ENCODE measurements around the gene GET4. TPM values are rescaled to one million over a fixed set of nuclear protein-coding genes. Genes with fewer than 3 reads are reported as not detected.

GET4 gene
- total RNA-seq, 1 experiment from 2014 or later, result 96.7 TPM

DNA sequence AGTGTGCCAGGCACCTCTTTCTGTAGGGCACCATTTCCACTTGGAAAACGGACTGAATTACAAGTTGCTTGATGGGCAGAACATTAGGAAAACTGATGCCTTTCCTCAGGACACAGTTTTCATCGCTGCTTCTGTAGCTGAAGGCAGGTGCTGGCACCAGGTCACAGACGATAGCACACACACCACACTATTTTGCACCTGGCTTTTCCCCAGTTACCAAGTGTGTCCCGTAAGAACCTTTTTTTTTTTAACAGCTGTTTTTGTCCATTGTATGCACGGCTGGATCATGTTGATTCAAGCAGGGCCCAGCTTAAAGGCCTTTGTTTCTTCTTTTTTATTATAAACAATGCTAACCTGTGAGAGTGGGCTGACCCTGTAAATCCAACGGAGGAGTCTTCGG, 1.3 kb upstream of the GET4 start:
- Histone ChIP-seq H3K36me3 (ENCODE audit: low read depth, low read length) (peaks cover 8% of the 10 kb centered on the region; the same call in 1 of the 2 replicates), H2AFZ (ENCODE audit: low read length) (no peak overlapping the region), H3K9me2 (replicated peaks; ENCODE audit: low read length) (no peaks in the 10 kb centered on the region), H3K79me2 (ENCODE audit: low read length) (peaks cover 32% of the 10 kb centered on the region), H3K4me1 (ENCODE audit: insufficient read depth, low read length) (peaks cover 28% of the 10 kb centered on the region), H3F3A (ENCODE audit: low read length, unreplicated experiment) (peaks cover 6% of the 10 kb centered on the region), H3K4me3 (ENCODE audit: low read length) (no peak overlapping the region), H3K9ac (ENCODE audit: low read length) (no peak overlapping the region), H3K9me3 (ENCODE audit: low read length) (no peaks in the 10 kb centered on the region), H4K20me1 (ENCODE audit: low read length) (peaks cover 14% of the 10 kb centered on the region; the same call in 1 of the 2 replicates), H3K27ac (ENCODE audit: low read length) (no peak overlapping the region), H3K4me2 (ENCODE audit: low read length) (no peak overlapping the region), H3K27me3 (ENCODE audit: low read length) (no peaks in the 10 kb centered on the region)
- intact Hi-C loops (cut with micrococcal nuclease), result loop anchor here (10.0 kb wide), 1 partner anchor 350 kb away; no protein-coding TSS in a partner anchor
- TF ChIP-seq EZH2 (IDR thresholded peaks at IDR 0.05; ENCODE audit: low read length, unreplicated experiment), result no peak
- TF ChIP-seq, protein P1, sequence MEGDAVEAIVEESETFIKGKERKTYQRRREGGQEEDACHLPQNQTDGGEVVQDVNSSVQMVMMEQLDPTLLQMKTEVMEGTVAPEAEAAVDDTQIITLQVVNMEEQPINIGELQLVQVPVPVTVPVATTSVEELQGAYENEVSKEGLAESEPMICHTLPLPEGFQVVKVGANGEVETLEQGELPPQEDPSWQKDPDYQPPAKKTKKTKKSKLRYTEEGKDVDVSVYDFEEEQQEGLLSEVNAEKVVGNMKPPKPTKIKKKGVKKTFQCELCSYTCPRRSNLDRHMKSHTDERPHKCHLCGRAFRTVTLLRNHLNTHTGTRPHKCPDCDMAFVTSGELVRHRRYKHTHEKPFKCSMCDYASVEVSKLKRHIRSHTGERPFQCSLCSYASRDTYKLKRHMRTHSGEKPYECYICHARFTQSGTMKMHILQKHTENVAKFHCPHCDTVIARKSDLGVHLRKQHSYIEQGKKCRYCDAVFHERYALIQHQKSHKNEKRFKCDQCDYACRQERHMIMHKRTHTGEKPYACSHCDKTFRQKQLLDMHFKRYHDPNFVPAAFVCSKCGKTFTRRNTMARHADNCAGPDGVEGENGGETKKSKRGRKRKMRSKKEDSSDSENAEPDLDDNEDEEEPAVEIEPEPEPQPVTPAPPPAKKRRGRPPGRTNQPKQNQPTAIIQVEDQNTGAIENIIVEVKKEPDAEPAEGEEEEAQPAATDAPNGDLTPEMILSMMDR (conservative IDR thresholded peaks at IDR 0.05; ENCODE audit: low read depth, low read length), result no peak
- no peak for TF ChIP-seq EZH2phosphoT487 (IDR thresholded peaks at IDR 0.05; ENCODE audit: borderline replicate concordance, low read length)
- CTCF ChIA-PET, result no interaction called here
- ATAC-seq, result no peak
- POLR2A ChIA-PET (ENCODE audit: unreplicated experiment), result no interaction called here
- no peak for DNase-seq
- BruUV-seq (replicated peaks), result no TSS peak

DNA sequence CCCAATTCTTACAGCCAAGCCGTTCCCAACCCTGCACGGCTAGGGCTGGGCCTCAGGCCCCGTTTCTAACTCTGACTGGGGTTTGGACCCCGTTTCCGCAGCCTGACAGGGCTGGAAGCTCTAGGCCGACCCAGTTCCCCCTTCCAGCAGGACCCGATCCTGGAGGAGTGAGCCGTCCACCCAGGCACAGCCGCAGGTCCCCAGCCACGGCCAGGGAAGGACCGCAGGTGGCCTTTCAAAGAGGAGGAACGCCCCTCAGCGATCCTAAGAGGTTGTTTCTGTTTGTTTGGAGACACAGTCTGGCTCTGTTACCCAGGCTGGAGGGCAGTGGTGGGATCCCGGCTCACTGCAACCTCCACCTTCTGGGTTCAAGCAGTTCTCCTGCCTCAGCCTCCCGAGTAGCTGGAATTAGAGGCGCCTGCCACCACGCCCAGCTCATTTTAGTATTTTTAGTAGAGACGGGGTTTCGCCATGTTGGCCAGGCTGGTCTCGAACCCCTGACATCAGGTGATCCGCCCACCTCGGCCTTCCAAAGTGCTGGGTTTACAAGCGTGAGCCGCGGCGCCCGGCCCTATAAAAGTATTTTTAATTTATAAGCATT, 778 bp upstream of the GET4 start:
- ChIA-PET POLR2A (ENCODE audit: unreplicated experiment) (interaction anchor here (0.6 to 1.0 kb wide), 2 partner anchors 12 to 62 kb away, joined by 4 read pairs; no protein-coding TSS in a partner anchor), CTCF (no interaction called here)
- H3K9ac ChIP-seq (ENCODE audit: low read length), result peak overlapping the region; percentile 41
- H3K4me2 ChIP-seq (ENCODE audit: low read length), result peak overlapping the region; percentile 39
- peak overlapping the region; percentile 30 for H3K27ac ChIP-seq (ENCODE audit: low read length)
- H3K4me3 ChIP-seq (ENCODE audit: low read length), result no peak overlapping the region; the same call in 1 of the 2 replicates
- ATAC-seq (no peak), DNase-seq (no peak)
- H3K9me3 ChIP-seq (ENCODE audit: low read length), result no peaks in the 10 kb centered on the region
- peaks cover 28% of the 10 kb centered on the region for H3K4me1 ChIP-seq (ENCODE audit: insufficient read depth, low read length)
- H4K20me1 ChIP-seq (ENCODE audit: low read length), result peaks cover 14% of the 10 kb centered on the region; the same call in 1 of the 2 replicates
- H3K79me2 ChIP-seq (ENCODE audit: low read length), result peaks cover 37% of the 10 kb centered on the region
- intact Hi-C loops (cut with micrococcal nuclease), result loop anchor here (10.0 kb wide), 1 partner anchor 351 kb away; no protein-coding TSS in a partner anchor
- BruUV-seq (replicated peaks), result TSS peak; percentile 91
- peaks cover 6% of the 10 kb centered on the region for H3F3A ChIP-seq (ENCODE audit: low read length, unreplicated experiment)
- H3K36me3 ChIP-seq (ENCODE audit: low read depth, low read length), result peaks cover 8% of the 10 kb centered on the region; the same call in 1 of the 2 replicates
- TF ChIP-seq EZH2 (IDR thresholded peaks at IDR 0.05; ENCODE audit: low read length, unreplicated experiment) (no peak), EZH2phosphoT487 (IDR thresholded peaks at IDR 0.05; ENCODE audit: borderline replicate concordance, low read length) (no peak)
- TF ChIP-seq, protein P1 (conservative IDR thresholded peaks at IDR 0.05; ENCODE audit: low read depth, low read length), result no peak
- H2AFZ ChIP-seq (ENCODE audit: low read length), result peak overlapping the region; percentile 9; the same call in 1 of the 2 replicates
- no peaks in the 10 kb centered on the region for H3K27me3 ChIP-seq (ENCODE audit: low read length)
- no peaks in the 10 kb centered on the region for H3K9me2 ChIP-seq (replicated peaks; ENCODE audit: low read length)

DNA sequence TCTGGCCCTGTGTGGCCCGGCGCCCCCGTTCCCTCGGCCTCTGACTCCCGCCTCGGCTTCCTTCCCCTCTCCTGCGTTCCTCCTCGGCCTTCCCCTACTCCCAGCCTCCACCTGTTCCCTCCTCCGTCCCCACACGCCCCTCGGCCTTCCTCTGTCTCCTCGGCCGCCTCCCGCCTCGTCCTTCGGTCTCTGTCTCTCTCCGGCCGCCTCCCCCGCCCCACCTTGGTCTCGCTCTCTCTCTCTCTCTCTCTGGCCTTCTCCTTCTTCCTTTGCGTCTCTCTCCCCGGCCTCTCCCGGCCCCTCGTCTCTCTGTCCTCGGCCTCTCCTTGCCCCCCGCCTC, 588 bp downstream of the GET4 start:
- POLR2A ChIA-PET (ENCODE audit: unreplicated experiment), result no interaction called here
- H2AFZ ChIP-seq (ENCODE audit: low read length), result no peak overlapping the region
- H3K4me1 ChIP-seq (ENCODE audit: insufficient read depth, low read length), result peaks cover 28% of the 10 kb centered on the region
- no peaks in the 10 kb centered on the region for H3K9me2 ChIP-seq (replicated peaks; ENCODE audit: low read length)
- no TSS peak for BruUV-seq (replicated peaks)
- H3K4me2 ChIP-seq (ENCODE audit: low read length), result peak overlapping the region; percentile 100
- intact Hi-C loops (cut with micrococcal nuclease), result loop anchor here (10.0 kb wide), 1 partner anchor 352 kb away; no protein-coding TSS in a partner anchor
- CTCF ChIA-PET, result no interaction called here
- ATAC-seq, result peak; percentile 35
- H3K9me3 ChIP-seq (ENCODE audit: low read length), result no peaks in the 10 kb centered on the region
- peak; percentile 26 for DNase-seq
- peaks cover 51% of the 10 kb centered on the region for H3K79me2 ChIP-seq (ENCODE audit: low read length)
- peaks cover 20% of the 10 kb centered on the region; the same call in 1 of the 2 replicates for H4K20me1 ChIP-seq (ENCODE audit: low read length)
- peak overlapping the region; percentile 88 for H3K9ac ChIP-seq (ENCODE audit: low read length)
- H3F3A ChIP-seq (ENCODE audit: low read length, unreplicated experiment), result peaks cover 6% of the 10 kb centered on the region
- H3K4me3 ChIP-seq (ENCODE audit: low read length), result peak overlapping the region; percentile 97
- H3K27me3 ChIP-seq (ENCODE audit: low read length), result no peaks in the 10 kb centered on the region
- H3K36me3 ChIP-seq (ENCODE audit: low read depth, low read length), result peaks cover 8% of the 10 kb centered on the region; the same call in 1 of the 2 replicates
- peak overlapping the region; percentile 29 for H3K27ac ChIP-seq (ENCODE audit: low read length)
- TF ChIP-seq EZH2 (IDR thresholded peaks at IDR 0.05; ENCODE audit: low read length, unreplicated experiment) (no peak), EZH2phosphoT487 (IDR thresholded peaks at IDR 0.05; ENCODE audit: borderline replicate concordance, low read length) (no peak)
- TF ChIP-seq, protein P1 (conservative IDR thresholded peaks at IDR 0.05; ENCODE audit: low read depth, low read length), result no peak
